Breast epithelium (tissue), 4 donors: ENCODE results near the gene RNU1-1. TPM values are rescaled to one million over a fixed set of nuclear protein-coding genes. Genes with fewer than 3 reads are reported as not detected.
"Not testable (repeated sequence)": the region's sequence is repeated elsewhere in the genome, so short reads cannot be mapped to it uniquely, and the experiment has no call there.

Source experiments
- DNase-seq, 2 donors: peaks; one replicate each; pipeline ENCODE4 v3.0.0-alpha.2; 2019; ENCODE audit warnings: low spot score in 2 of 2
- H3K27ac ChIP-seq, 2 donors: fragments of 200-600 bp; sonication (generic) in 1 of 2; one replicate each; pipeline ENCODE4 v1.5.1; 2016 to 2019; ENCODE audit warnings: mild to moderate bottlenecking in 1 of 2
- H3K27me3 ChIP-seq, 2 donors: fragments of 200-600 bp; sonication (generic) in 1 of 2; one replicate each; pipeline versions ENCODE4 v1.5.1 to v1.6.0; 2017 to 2019; ENCODE audit warnings: control low read depth in 1 of 2, mild to moderate bottlenecking in 1 of 2
- H3K36me3 ChIP-seq: fragments of 200-600 bp; one replicate; pipeline ENCODE4 v1.5.1; 2019
- H3K4me1 ChIP-seq, 2 donors: fragments of 200-600 bp; sonication (generic); one replicate each; pipeline ENCODE4 v1.5.1; 2016 to 2019; ENCODE audit warnings: control low read depth in 1 of 2
- H3K4me3 ChIP-seq, 3 donors: fragments of 200-600 bp; sonication (generic); 1 replicate in 2 of 3; 2 replicates in 1 of 3; pipeline ENCODE4 v1.5.1; 2016 to 2019; ENCODE audit warnings: mild to moderate bottlenecking in 3 of 3, moderate library complexity in 2 of 3
- H3K9me3 ChIP-seq, 2 donors: fragments of 200-600 bp; sonication (generic) in 1 of 2; one replicate each; pipeline ENCODE4 v1.5.1; 2016 to 2019; ENCODE audit warnings: control low read depth in 1 of 2
- CTCF ChIP-seq, 3 donors: fragments of 450-650 bp; IDR thresholded peaks; one replicate each; pipeline ENCODE4 v1.5.1; 2016 to 2017; ENCODE audit warnings: antibody characterized with exemption in 3 of 3, mild to moderate bottlenecking in 3 of 3, moderate library complexity in 3 of 3
- POLR2A ChIP-seq: fragments of 450-650 bp; IDR thresholded peaks from one replicate; pipeline ENCODE4 v1.6.1; 2016; ENCODE audit warnings: antibody characterized with exemption, mild to moderate bottlenecking, moderate library complexity
- POLR2AphosphoS5 ChIP-seq, 3 donors: sonication (generic); formaldehyde crosslinking; IDR thresholded peaks; one replicate each; pipeline ENCODE4 v1.6.1; 2017; ENCODE audit warnings: antibody characterized with exemption in 3 of 3
- intact Hi-C: fragments of 100-400 bp; cut with DNase I; formaldehyde crosslinking; loops from one replicate; pipeline ENCODE4 v1.15.1; 2023; ENCODE audit warnings: low total_unique reads
- total RNA-seq, 3 donors: library from RNA; depleted of rRNA; stranded (reverse); fragments of >200 nt; gene quantifications; one replicate each; pipeline ENCODE4 v1.1.0, GENCODE V29; 2016

RNU1-1 gene
- total RNA-seq, 3 donors from 2014 or later, result under 0.01 TPM

- no peaks in the 10 kb centered on the region for H3K9me3 ChIP-seq
- TF ChIP-seq POLR2A, result no peak
- H3K36me3 ChIP-seq, result no peaks in the 10 kb centered on the region
- H3K27me3 ChIP-seq, result no peaks in the 10 kb centered on the region
- DNase-seq, result no peak
- H3K4me1 ChIP-seq, result no peaks in the 10 kb centered on the region
- H3K4me3 ChIP-seq, result no peak overlapping the region
- no peak overlapping the region for H3K27ac ChIP-seq
- intact Hi-C loops, result no loop called here
Observed at GRCh38 chr1:16503494-16503893, 10.6 kb downstream of the RNU1-1 start.

- intact Hi-C loops, H3K27ac ChIP-seq, H3K4me1 ChIP-seq, H3K9me3 ChIP-seq, H3K4me3 ChIP-seq, DNase-seq, H3K27me3 ChIP-seq, H3K36me3 ChIP-seq: not testable (repeated sequence)
Observed at GRCh38 chr1:16501446-16501845, 12.6 kb downstream of the RNU1-1 start.

GRCh38 chr1:16500975-16501374, 13.1 kb downstream of the RNU1-1 start:
- H3K4me1 ChIP-seq, intact Hi-C loops, H3K4me3 ChIP-seq, H3K36me3 ChIP-seq, H3K9me3 ChIP-seq, H3K27me3 ChIP-seq, DNase-seq, H3K27ac ChIP-seq: not testable (repeated sequence)

- H3K36me3 ChIP-seq, H3K27ac ChIP-seq, DNase-seq, intact Hi-C loops, H3K9me3 ChIP-seq, H3K27me3 ChIP-seq, H3K4me3 ChIP-seq, H3K4me1 ChIP-seq: not testable (repeated sequence)
Observed at GRCh38 chr1:16500466-16500865, 13.6 kb downstream of the RNU1-1 start.

GRCh38 chr1:16498573-16499413, 15.3 kb downstream of the RNU1-1 start:
- H3K27ac ChIP-seq, result peak overlapping the region; percentile 75 to 77
- H3K4me3 ChIP-seq, result peak overlapping the region; percentile 71 to 88 (median 79)
- intact Hi-C loops, result no loop called here
- H3K9me3 ChIP-seq, result no peaks in the 10 kb centered on the region
- no peak for TF ChIP-seq CTCF (IDR thresholded peaks at IDR 0.05)
- TF ChIP-seq POLR2AphosphoS5 (IDR thresholded peaks at IDR 0.05), result no peak
- no peak for TF ChIP-seq POLR2A
- H3K27me3 ChIP-seq, result no peaks in the 10 kb centered on the region
- DNase-seq, result peak; percentile 73 to 79
- H3K4me1 ChIP-seq, result no peaks in the 10 kb centered on the region
- H3K36me3 ChIP-seq, result no peaks in the 10 kb centered on the region

- Histone ChIP-seq H3K4me3 (peak overlapping the region; percentile 71 to 88 (median 79)), H3K27ac (peak overlapping the region; percentile 75 to 77)
- H3K27me3 ChIP-seq, intact Hi-C loops, H3K36me3 ChIP-seq, H3K9me3 ChIP-seq, DNase-seq, H3K4me1 ChIP-seq: not testable (repeated sequence)
Observed at GRCh38 chr1:16498047-16498446, 16.0 kb downstream of the RNU1-1 start.

GRCh38 chr1:16497474-16497904, 16.6 kb downstream of the RNU1-1 start:
- H3K36me3 ChIP-seq, H3K27me3 ChIP-seq, intact Hi-C loops, H3K9me3 ChIP-seq, H3K4me3 ChIP-seq, H3K4me1 ChIP-seq, H3K27ac ChIP-seq: not testable (repeated sequence)
- peak in 1 of 2 donors; percentile 27 for DNase-seq

GRCh38 chr1:16493731-16494130, 20.4 kb downstream of the RNU1-1 start:
- intact Hi-C loops, H3K27me3 ChIP-seq, H3K36me3 ChIP-seq, H3K4me3 ChIP-seq, H3K9me3 ChIP-seq, H3K4me1 ChIP-seq, H3K27ac ChIP-seq: not testable (repeated sequence)
- peak in 1 of 2 donors; percentile 7 for DNase-seq

- peak in 1 of 2 donors; percentile 14 for DNase-seq
- H3K27me3 ChIP-seq, H3K36me3 ChIP-seq, H3K4me3 ChIP-seq, H3K9me3 ChIP-seq, H3K4me1 ChIP-seq, H3K27ac ChIP-seq, intact Hi-C loops: not testable (repeated sequence)
Observed at GRCh38 chr1:16492937-16493336, 21.1 kb downstream of the RNU1-1 start.
